ENCODE data around the gene EQTN.

Gene EQTN

DNA sequence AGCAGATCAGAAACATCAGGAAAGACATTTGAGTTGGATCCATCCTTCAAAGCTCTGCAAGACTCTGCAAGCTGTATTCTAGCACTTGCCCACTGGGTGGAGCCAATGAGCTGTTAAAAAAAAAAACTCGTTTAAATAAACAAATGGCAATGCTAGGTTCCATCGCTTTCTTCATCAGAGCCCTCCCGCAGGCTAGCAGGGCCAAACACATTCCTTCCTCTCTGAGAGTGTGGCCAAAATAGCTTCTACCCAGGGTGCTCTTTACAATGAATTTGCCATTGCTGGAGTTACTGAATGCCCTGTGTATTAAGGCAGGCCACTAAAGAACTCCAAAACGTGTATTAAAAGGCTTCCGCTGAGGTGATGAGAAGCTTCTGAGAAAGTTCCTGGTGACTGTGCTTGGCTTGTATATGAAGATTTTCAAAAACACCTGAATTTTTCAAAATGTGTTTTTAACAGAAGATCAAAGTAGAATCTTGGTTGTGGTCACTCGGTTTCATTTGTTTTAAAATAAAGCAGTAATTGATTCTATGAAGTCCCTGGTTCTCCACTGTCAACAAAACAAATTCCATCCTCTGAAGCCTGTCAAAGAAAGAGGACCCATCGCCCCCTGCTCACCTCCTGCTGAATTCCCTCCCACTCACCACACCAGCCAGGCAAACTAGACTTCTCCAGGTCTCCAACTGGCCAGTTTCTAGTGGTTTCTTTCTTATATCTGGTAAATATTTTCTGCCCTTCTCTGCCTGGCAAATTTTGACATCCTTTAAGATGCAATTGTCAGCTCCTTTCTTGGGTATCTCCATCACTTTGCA, 36.5 kb upstream of the EQTN start:
- no peak overlapping the region for H3K23ac ChIP-seq (ENCODE audit: low read length)
- no peak overlapping the region for H3K14ac ChIP-seq (ENCODE audit: low read length)
- WGBS (ENCODE audit: extremely low coverage, insufficient coverage, insufficient read length) = no CpG with 5 or more reads among the region's 7 CpGs
- peaks cover 4% of the 10 kb centered on the region for H3K79me1 ChIP-seq (ENCODE audit: low read length)
- H3K4me3 ChIP-seq (ENCODE audit: low read depth, low read length) = no peak overlapping the region
- no peak overlapping the region for H2AFZ ChIP-seq (ENCODE audit: insufficient read depth, low read length, poor library complexity)
- no peak overlapping the region for H2BK5ac ChIP-seq (ENCODE audit: low read depth, low read length, poor library complexity)
- H3K27ac ChIP-seq (ENCODE audit: low read depth, low read length) = peak overlapping the region; percentile 16
- peaks cover under 1 to 16% of the 10 kb centered on the region in 2 experiments for H3K4me1 ChIP-seq (ENCODE audit: control insufficient read depth in 1 of 2, insufficient read depth in 2 of 2, low read length in 2 of 2)
- no peak overlapping the region for H4K91ac ChIP-seq (ENCODE audit: low read depth, low read length)
- no peak overlapping the region for H3K4me2 ChIP-seq (ENCODE audit: low read length)
- H4K12ac ChIP-seq (ENCODE audit: low read depth, low read length) = no peak overlapping the region
- peak overlapping the region; percentile 23 for H4K8ac ChIP-seq (ENCODE audit: low read depth, low read length)
- DNase-seq = peak; percentile 84 to 97
- peaks cover 8 to 10% of the 10 kb centered on the region in 2 experiments for H3K36me3 ChIP-seq (ENCODE audit: control insufficient read depth in 1 of 2, insufficient read depth in 2 of 2, low read length in 2 of 2)
- no peak overlapping the region for H2AK5ac ChIP-seq (ENCODE audit: low read length)
- H2BK120ac ChIP-seq (ENCODE audit: insufficient read depth, low read length, poor library complexity) = no peak overlapping the region
- no peak overlapping the region for H3K4ac ChIP-seq (ENCODE audit: low read depth, low read length)
- H3K18ac ChIP-seq (ENCODE audit: low read length) = no peak overlapping the region
- H2BK12ac ChIP-seq (ENCODE audit: low read length) = no peak overlapping the region
- peaks cover 3% of the 10 kb centered on the region for H3K79me2 ChIP-seq (ENCODE audit: control insufficient read depth, insufficient read depth, low read length, poor library complexity)
- no peaks in the 10 kb centered on the region for H3K27me3 ChIP-seq (ENCODE audit: insufficient read depth, low read length)
- H3K9ac ChIP-seq (ENCODE audit: low read length) = no peak overlapping the region
- no peaks in the 10 kb centered on the region for H3K9me3 ChIP-seq (ENCODE audit: insufficient read depth, low read depth, low read length)

- peaks cover 0 to 3% of the 10 kb centered on the region in 2 experiments for H3K4me1 ChIP-seq (ENCODE audit: control insufficient read depth in 1 of 2, insufficient read depth in 2 of 2, low read length in 2 of 2)
- H2BK12ac ChIP-seq (ENCODE audit: low read length) = no peak overlapping the region
- H3K79me2 ChIP-seq (ENCODE audit: control insufficient read depth, insufficient read depth, low read length, poor library complexity) = peaks cover under 1% of the 10 kb centered on the region
- no CpG with 5 or more reads among the region's 4 CpGs for WGBS (ENCODE audit: extremely low coverage, insufficient coverage, insufficient read length)
- no peak overlapping the region for H3K23ac ChIP-seq (ENCODE audit: low read length)
- no peak overlapping the region for H3K27ac ChIP-seq (ENCODE audit: low read depth, low read length)
- H2BK5ac ChIP-seq (ENCODE audit: low read depth, low read length, poor library complexity) = no peak overlapping the region
- H3K9me3 ChIP-seq (ENCODE audit: insufficient read depth, low read depth, low read length) = no peaks in the 10 kb centered on the region
- no peak overlapping the region for H4K8ac ChIP-seq (ENCODE audit: low read depth, low read length)
- H2AK5ac ChIP-seq (ENCODE audit: low read length) = no peak overlapping the region
- no peak overlapping the region for H3K18ac ChIP-seq (ENCODE audit: low read length)
- no peak overlapping the region for H3K4me3 ChIP-seq (ENCODE audit: low read depth, low read length)
- no peak for DNase-seq
- H3K9ac ChIP-seq (ENCODE audit: low read length) = no peak overlapping the region
- no peak overlapping the region for H4K91ac ChIP-seq (ENCODE audit: low read depth, low read length)
- H2BK120ac ChIP-seq (ENCODE audit: insufficient read depth, low read length, poor library complexity) = no peak overlapping the region
- no peak overlapping the region for H2AFZ ChIP-seq (ENCODE audit: insufficient read depth, low read length, poor library complexity)
- H3K79me1 ChIP-seq (ENCODE audit: low read length) = no peaks in the 10 kb centered on the region
- no peak overlapping the region for H3K4ac ChIP-seq (ENCODE audit: low read depth, low read length)
- H3K27me3 ChIP-seq (ENCODE audit: insufficient read depth, low read length) = no peaks in the 10 kb centered on the region
- H3K4me2 ChIP-seq (ENCODE audit: low read length) = no peak overlapping the region
- H3K14ac ChIP-seq (ENCODE audit: low read length) = no peak overlapping the region
- no peak overlapping the region for H4K12ac ChIP-seq (ENCODE audit: low read depth, low read length)
- peaks cover 8 to 10% of the 10 kb centered on the region in 2 experiments for H3K36me3 ChIP-seq (ENCODE audit: control insufficient read depth in 1 of 2, insufficient read depth in 2 of 2, low read length in 2 of 2)
Measured at GRCh38 chr9:27331393-27331792, 34.4 kb upstream of the EQTN start.

GRCh38 chr9:27329291-27329690, 32.3 kb upstream of the EQTN start:
- H3K4ac ChIP-seq (ENCODE audit: low read depth, low read length) = no peak overlapping the region
- H3K9me3 ChIP-seq (ENCODE audit: insufficient read depth, low read depth, low read length) = peaks cover 3% of the 10 kb centered on the region

GRCh38 chr9:27328483-27328882, 31.5 kb upstream of the EQTN start:
- Histone ChIP-seq H3K4me1 (ENCODE audit: control insufficient read depth in 1 of 2, insufficient read depth in 2 of 2, low read length in 2 of 2) (no peaks in the 10 kb centered on the region), H3K79me2 (ENCODE audit: control insufficient read depth, insufficient read depth, low read length, poor library complexity) (no peaks in the 10 kb centered on the region), H3K36me3 (ENCODE audit: control insufficient read depth in 1 of 2, insufficient read depth in 2 of 2, low read length in 2 of 2) (peaks cover 12 to 17% of the 10 kb centered on the region in 2 experiments), H3K9ac (ENCODE audit: low read length) (no peak overlapping the region), H3K4me3 (ENCODE audit: low read depth, low read length) (no peak overlapping the region), H2AK5ac (ENCODE audit: low read length) (no peak overlapping the region), H2BK5ac (ENCODE audit: low read depth, low read length, poor library complexity) (no peak overlapping the region), H3K27me3 (ENCODE audit: insufficient read depth, low read length) (no peaks in the 10 kb centered on the region), H3K14ac (ENCODE audit: low read length) (no peak overlapping the region), H4K12ac (ENCODE audit: low read depth, low read length) (no peak overlapping the region), H4K8ac (ENCODE audit: low read depth, low read length) (no peak overlapping the region), H2BK12ac (ENCODE audit: low read length) (no peak overlapping the region), H3K27ac (ENCODE audit: low read depth, low read length) (no peak overlapping the region), H3K23ac (ENCODE audit: low read length) (no peak overlapping the region), H4K91ac (ENCODE audit: low read depth, low read length) (no peak overlapping the region), H3K4ac (ENCODE audit: low read depth, low read length) (no peak overlapping the region), H3K4me2 (ENCODE audit: low read length) (no peak overlapping the region), H3K18ac (ENCODE audit: low read length) (no peak overlapping the region), H3K79me1 (ENCODE audit: low read length) (no peaks in the 10 kb centered on the region), H2AFZ (ENCODE audit: insufficient read depth, low read length, poor library complexity) (no peak overlapping the region), H2BK120ac (ENCODE audit: insufficient read depth, low read length, poor library complexity) (no peak overlapping the region), H3K9me3 (ENCODE audit: insufficient read depth, low read depth, low read length) (peaks cover 5% of the 10 kb centered on the region)
- no peak for DNase-seq
- no CpG with 5 or more reads among the region's 3 CpGs for WGBS (ENCODE audit: extremely low coverage, insufficient coverage, insufficient read length)

More at GRCh38 chr9:27329291-27329690, 32.3 kb upstream of the EQTN start:
- Histone ChIP-seq H2AFZ (ENCODE audit: insufficient read depth, low read length, poor library complexity) (no peak overlapping the region), H4K91ac (ENCODE audit: low read depth, low read length) (no peak overlapping the region), H3K27me3 (ENCODE audit: insufficient read depth, low read length) (no peaks in the 10 kb centered on the region), H3K36me3 (ENCODE audit: control insufficient read depth in 1 of 2, insufficient read depth in 2 of 2, low read length in 2 of 2) (peaks cover 12 to 14% of the 10 kb centered on the region in 2 experiments), H3K4me3 (ENCODE audit: low read depth, low read length) (no peak overlapping the region), H3K4me2 (ENCODE audit: low read length) (no peak overlapping the region), H3K27ac (ENCODE audit: low read depth, low read length) (no peak overlapping the region), H2BK5ac (ENCODE audit: low read depth, low read length, poor library complexity) (no peak overlapping the region), H3K9ac (ENCODE audit: low read length) (no peak overlapping the region), H3K79me2 (ENCODE audit: control insufficient read depth, insufficient read depth, low read length, poor library complexity) (no peaks in the 10 kb centered on the region), H3K79me1 (ENCODE audit: low read length) (no peaks in the 10 kb centered on the region), H3K4me1 (ENCODE audit: control insufficient read depth in 1 of 2, insufficient read depth in 2 of 2, low read length in 2 of 2) (peaks cover 0 to 1% of the 10 kb centered on the region in 2 experiments), H4K8ac (ENCODE audit: low read depth, low read length) (no peak overlapping the region), H3K23ac (ENCODE audit: low read length) (no peak overlapping the region), H2BK120ac (ENCODE audit: insufficient read depth, low read length, poor library complexity) (no peak overlapping the region), H4K12ac (ENCODE audit: low read depth, low read length) (no peak overlapping the region), H3K18ac (ENCODE audit: low read length) (no peak overlapping the region), H2AK5ac (ENCODE audit: low read length) (no peak overlapping the region), H2BK12ac (ENCODE audit: low read length) (peak overlapping the region; percentile 55), H3K14ac (ENCODE audit: low read length) (no peak overlapping the region)
- no peak for DNase-seq
- no CpG with 5 or more reads among the region's 9 CpGs for WGBS (ENCODE audit: extremely low coverage, insufficient coverage, insufficient read length)
